HG02885 (cell line): ENCODE data around the gene TBCEL.

Source experiments
- ATAC-seq: cut with Tn5 transposase; IDR thresholded peaks from one replicate; pipeline ENCODE4 v1.9.1; 2021; ENCODE audit warnings: mild to moderate bottlenecking; ENCODE audit not compliant: unreplicated experiment, poor library complexity

TBCEL gene

DNA sequence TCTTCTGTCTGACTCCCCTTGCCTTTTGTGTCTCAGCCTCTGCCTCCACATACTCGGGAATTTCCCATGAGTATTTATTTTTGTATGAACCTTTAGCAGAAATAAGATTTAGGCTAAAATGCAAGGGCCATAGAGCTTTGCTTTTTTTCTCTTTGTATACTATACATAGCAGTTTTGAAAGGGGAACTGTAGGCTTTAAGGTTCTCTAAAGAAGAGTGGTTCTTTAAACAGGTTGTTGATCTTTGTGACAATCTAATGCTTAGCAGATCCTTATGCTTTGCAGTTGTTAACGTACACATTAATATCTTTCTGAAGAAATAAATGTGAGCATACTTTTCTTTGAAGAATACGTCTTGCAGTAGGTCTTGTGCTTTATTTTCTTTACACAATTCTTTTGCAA lies 35.0 kb downstream of the TBCEL start:
- ATAC-seq: no peak

DNA sequence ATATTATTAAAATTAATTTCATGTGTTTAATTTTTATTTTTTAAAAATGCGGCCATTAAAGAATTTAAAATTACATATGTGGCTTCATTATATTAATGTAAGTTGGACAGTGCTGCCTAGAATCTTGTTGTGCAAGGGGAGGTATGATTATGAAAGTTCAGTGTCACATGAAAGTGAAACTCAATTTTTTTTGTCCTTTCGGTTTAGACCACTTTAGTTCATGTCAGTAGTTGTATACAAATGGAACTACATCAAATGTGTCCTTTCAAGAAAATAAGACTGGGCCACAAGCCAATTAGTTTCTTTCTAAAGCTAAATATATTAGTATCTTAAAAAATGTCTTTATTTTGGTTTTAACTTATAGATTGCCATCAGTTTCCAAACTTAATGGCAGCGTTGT lies 35.7 kb downstream of the TBCEL start:
- peak; percentile 98 for ATAC-seq

DNA sequence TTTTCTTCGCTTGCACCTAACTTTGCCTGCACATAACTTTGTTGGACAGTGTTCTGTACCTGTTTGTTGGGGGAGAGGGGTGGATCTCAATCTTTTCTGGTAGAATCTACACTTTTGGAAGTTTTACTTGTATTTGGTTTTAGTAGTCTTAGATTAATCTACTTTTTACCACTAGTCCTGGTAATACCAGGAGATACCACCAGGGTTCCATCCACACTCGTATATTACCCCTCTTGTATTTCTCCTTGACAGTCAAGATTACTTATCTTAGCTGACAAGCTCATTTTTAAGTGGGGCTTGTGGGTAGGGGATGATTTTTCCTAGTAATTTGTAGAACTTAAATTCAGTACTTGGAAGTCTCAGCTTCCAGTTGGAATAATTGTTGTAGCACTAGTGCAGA lies 39.8 kb downstream of the TBCEL start:
- ATAC-seq: no peak

DNA sequence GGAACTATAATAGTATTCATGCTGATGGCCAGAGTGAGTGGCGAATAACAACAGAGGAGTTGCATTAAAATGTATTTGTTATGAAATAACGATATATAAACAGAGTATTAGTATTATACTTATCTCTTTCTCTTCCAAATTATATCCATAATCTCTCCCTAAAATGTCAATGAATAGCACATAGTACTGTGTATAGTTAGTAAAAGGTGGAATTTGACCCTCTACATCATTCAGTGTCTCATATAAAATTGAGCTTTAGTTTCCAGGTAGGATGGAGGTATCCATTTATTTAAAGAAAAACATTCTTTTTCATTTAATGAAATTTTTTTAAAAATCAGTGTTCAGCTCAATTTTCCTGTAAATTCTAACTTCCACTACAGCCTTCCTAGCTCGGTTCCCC lies 42.7 kb downstream of the TBCEL start:
- no peak for ATAC-seq

DNA sequence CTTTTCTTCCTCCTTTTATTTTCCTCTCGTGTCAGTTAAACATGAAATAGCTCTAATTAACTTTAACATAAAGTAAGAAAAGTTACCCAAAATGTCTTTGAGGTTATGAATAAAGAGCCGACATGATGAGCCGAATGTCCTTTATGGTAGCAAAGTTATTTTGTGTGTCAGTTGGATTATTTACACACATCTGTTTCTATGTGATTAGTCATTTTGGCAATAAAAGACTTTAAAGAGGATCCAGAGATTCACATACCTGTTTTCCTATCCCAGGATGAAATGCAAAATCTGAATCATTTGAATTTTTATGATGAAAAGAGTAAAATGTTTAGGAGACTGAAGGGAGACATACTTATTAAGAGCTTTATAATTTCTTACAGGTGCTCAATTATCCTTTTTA lies 43.1 kb downstream of the TBCEL start:
- no peak for ATAC-seq

DNA sequence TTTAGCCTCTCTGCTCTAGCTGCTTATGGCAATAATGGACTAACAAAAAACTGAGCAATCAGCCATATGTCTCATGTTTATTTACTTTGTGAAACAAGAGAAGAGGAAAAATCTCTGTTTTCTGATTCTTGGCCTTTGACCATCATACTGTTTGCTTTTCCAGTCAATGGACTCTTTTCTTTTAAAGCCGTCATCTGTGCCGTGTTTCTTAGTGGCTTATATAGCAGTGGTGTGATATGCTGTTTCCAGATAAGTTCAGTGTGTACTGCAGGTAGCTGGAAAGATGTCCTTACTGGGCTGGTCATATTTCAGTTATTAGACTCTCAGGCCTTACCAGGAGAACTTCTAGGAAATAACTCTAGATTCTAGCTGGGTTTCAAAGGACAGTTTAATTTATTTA lies 43.6 kb downstream of the TBCEL start:
- no peak for ATAC-seq

DNA sequence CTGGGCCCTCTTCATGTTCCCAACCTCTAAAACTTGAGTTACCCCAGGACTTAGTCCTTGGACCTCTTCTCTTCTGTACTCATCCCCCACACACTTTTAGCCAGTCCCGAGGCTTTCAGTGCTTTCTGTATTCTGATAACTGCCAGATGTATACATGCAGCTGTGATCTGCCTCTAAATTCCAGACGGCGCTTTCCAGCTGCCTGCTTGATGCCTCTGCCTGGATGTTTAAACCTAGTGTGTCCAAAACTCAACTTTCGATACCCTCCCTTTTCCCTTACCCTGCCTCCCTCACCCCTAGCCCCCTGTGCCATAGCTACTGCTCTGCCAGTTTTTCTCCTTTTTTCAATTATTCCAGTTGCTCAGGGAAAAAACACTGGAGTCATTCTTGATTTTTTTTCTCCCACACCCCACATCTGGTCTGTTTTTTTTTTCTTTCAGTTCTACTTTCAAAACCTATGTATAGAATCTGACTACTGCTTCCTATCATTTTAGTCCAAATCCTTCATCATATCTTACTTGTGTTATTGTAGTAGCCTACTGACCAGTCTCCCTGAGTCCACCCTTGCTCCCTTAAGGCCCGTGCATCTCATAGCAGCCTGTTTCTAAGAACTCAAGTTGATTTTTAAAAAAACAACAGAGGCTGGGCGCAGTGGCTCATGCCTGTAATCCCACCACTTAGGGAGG lies 44.2 kb downstream of the TBCEL start:
- no peak for ATAC-seq

DNA sequence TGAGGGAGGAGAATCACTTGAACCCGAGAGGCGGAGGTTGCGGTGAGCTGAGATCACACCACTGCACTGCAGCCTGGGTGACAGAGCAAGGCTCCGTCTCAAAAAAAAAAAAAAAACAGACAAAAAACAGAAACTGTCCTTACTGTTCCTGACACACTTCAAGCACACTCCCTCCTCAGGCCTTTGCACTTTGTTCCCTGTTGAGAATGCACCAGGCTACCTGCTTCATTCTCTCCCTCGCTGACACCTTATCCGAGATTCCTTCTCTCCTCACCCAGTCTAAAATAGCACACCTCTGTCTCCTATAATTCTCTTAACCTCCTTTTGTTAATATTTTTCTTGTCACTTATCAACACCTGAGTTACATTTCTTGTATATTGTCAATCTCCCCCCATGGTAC lies 44.9 kb downstream of the TBCEL start:
- no peak for ATAC-seq

DNA sequence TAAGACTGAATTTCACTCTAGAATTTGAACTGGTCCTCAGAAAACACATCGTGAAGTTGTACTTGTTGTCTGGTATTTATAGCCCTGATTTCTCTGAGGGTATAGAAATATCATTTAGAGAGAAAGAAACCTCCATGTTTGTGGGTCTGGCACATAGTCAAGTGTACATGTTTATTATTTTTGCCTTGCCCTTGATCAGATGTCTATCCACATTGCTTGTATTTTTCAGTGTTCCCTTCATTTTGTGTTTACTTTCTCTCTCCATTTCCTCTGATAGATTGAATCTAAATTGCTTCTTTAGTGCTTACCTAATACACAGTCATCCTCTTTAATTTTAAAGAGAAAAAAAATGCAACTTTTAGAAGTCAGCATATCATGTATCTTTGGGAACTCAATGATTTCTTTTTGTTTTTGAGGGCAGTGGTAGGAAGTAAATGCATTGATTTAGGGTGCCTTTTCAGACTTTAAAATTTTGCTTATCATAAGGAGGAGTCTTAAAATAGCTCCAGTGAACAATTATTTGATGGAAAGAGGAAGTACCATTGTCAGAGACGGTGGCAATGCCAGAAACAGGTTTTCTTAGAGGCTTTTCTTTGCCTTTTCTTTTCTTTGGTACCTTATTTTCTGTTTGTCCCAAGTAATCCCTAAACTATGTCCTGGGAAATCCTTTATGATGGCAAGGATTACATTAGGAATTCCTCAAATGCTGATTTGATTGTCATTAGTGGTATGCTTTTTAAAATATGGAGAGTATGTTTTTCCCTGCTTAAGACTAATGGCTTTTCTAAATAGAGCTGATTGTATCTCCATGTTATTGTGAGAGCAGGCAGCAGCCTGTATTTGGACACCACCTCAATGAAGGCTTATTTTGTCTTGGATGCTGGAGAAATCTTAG lies 47.3 kb downstream of the TBCEL start:
- no peak for ATAC-seq

DNA sequence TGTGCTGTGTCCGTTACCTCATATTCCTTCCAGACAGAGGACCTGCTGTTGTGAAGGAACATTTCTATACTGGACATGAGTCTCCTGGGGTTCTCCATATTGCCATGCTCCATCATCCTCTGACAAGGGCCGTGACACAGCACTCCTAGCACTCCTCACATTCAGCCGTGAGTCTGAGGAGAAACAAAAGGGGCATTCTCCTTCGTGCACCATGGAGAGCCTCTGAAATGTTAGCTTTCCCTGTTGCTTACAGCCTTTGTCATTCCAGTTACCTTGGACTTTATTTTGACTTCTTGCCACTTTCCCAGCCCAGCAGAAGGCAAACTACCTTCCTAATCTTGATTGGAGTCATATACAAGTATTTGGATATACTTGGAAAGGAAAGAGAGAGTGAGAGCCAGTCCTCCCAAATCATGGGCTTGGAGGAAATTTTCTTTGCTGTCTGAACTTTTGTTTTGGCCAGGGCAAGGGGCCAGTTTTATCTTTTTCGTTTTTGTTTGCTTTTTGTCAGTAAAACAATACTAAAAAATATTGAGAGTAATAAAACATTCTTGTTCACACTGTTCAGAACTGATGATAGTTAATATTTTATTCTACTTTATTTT lies 48.0 kb downstream of the TBCEL start:
- ATAC-seq: no peak

DNA sequence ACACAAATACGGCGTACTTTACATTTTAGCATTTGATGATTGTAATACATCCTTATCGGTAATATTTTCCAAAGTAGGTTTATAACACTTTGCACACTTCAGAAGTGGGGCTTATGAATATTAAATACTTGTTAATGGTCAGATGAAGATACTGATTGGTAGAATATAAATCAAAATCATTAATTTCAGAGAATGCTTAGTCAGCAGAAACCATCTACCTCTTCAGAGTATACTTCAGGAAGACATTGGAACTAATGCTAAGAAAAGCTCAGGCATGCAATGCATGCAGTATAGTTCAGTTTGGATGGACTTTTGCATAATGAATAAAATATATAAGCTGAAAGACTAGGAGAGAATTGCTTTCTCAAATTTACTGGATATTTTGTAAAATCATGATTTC lies 57.4 kb downstream of the TBCEL start:
- ATAC-seq: no peak

DNA sequence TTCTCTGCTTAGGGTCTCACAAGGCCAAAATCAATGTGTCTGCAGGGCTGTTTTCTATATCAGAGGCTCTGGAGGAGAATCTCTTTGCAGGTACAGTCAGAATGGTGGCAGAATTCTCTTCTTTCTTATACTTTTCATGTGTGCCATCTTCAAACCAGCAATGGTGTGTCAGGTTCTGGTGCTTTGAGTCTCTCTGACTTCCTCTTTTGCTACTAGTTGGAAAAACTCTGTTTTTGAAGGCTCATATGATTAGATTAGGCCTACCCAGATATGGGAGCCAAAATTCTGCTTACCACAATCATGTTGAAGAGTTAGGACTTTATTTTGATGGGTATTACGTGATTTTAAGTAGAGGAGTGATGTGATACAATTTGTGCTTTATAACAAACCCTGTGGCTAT lies 58.3 kb downstream of the TBCEL start:
- no peak for ATAC-seq

DNA sequence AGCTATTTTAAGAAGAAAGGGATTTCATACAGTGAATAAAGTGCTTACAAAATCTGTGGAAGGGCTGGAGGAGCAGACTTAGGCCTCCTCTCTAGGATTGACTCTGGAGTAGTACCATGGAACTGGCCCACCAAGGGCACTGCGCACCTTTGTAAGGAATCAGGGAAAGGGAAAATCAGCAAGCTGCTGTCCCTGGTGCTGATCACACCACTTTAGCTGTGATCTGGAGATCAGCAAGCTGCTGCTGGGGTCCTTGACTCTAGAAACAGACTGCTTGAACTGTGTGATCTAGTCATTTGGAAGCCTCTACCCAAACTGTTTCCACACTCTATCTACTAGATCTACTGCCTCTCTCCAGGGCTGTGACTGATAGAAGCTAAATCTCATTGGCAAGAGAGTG lies 58.8 kb downstream of the TBCEL start:
- ATAC-seq: no peak

DNA sequence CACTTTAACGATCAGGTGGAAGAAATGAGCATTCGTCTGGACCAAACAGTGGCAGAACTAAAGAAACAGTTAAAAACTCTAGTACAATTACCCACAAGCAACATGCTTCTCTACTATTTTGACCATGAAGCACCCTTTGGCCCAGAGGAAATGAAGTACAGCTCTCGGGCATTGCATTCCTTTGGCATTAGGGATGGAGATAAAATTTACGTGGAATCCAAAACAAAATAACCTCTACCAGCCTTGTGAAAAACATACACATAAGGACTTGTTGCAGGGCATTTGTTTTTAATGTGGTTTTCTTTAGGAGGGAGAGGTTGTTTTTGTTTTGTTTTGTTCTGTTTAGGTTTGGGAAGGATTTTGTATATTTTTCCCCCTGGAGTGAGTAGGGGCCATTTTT lies 63.0 kb downstream of the TBCEL start:
- ATAC-seq: no peak

DNA sequence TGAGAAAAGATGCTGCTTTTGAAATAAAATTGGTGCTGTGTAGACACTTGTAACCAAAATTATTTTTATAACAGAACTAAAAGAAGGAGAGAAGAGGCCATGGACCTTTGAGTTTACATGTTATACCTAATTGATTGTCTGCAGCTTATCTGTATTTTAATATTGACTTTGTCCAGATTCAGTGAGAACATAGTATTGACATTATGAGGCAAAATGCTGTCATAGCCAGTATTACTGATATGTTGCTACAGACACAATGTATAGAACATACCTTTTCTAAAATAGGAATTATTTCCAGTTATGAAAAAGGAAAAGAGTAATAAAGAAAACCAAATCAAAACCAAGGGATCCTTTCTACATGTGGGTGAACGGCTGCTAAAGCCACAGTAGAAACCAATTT lies 65.7 kb downstream of the TBCEL start:
- no peak for ATAC-seq

DNA sequence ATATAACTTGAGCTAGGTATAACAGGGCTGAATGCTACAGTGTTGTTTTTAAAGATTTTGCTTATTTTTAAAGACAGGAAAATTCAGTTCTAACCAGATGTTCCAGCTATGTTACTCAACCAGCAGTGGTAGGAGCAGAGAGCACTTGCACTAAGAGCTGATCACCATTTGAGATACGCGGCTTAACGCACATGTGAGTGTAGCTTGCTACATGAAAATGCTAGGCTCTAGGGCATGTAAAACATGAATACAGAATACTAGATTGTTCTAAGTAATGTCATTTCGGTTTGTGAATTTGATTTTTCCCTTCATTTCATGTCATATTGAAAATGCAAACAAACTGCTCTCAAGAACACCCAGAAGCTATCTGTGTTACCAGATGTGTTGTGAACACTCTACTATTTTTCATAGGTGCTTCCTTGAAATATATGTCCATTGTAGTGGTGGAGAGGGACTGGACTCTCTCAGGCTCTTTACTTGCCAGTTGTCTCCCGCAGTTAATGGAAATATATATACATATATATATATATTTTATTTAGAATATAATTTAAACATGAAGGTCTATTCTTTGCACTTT lies 66.3 kb downstream of the TBCEL start:
- no peak for ATAC-seq

DNA sequence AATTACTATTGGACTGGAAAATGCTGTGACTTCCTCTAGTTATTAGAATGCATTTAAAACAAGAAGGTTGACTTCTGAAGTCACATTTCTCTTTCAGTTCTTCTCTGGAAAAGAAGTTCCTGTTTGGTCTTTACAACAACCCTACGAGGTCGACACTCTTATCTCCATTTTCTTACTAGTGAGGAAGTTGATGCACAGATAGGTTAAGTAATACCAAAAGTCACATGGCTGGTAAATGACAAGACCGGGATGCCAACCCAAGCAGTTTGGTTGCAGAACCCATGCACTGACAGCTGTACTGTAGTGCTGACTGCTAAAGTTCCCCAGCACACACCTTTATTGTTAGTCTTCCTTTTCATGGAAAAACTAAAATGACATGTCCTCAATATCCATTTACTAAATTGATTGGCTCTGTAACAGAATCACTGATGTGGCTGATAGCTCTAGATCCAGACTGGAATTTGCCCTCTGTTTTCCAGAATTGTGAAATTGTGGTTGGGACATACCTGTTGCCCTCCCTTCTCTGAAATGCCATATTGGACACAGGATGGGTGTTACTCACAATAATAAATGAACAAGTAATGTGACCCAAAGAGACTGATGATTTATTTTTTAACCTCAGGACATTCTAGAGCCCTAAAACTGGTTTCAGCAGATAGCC lies 67.7 kb downstream of the TBCEL start:
- no peak for ATAC-seq

DNA sequence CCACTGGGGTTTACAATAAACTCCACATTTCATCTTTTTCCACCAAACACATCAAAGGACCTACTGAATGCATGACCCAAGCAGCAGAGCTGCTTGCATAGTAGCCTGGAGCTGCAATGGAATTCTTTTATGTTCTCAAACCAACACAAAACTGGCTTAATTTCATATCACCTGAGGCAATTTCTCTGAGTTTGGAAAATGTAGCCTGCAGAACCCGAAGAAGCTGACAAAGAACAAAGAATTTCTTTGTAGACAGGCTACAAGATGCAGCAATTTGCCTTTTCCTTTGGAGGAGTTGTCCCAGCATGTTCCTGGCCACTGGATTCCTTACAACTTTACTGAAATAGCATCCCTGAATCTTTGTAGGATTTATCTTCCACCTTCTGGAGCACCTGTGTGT lies 71.7 kb downstream of the TBCEL start:
- no peak for ATAC-seq

DNA sequence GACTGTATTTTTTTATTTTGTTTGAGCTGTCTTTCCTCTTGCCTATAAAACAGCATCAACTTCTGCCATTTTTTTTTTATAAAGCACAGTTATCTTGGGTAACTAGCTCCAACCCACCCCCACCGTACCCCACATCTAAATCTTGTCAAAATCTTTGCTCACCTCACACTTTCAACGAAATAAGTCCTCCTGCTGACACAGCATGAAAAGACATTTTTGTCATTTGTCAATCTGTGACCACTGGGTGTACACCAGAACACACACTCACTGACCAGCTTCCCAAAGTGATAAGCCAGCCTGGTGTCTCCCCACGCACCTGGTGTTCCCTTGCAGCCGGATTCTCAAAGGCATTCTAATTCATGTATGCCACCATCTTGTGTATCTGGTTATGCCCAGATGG lies 75.5 kb downstream of the TBCEL start:
- ATAC-seq: no peak

DNA sequence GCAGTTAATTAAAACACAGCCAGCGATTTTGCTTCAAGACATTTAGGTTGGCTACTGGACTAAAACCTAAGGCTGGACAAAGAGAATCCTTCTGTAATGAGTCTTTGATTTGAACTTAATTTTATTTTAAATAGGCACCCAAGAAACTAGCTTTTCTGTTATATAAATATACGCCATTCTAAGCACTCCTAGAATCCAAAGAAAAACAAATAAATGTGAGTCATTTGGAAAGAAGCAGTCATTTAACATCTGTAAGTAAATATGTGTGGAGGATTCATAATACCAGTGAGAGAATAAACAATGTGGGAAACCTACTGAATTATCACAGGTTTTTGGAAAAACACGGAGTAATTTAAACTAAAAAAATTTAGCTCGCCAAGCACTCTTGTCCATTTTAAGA lies 76.0 kb downstream of the TBCEL start:
- ATAC-seq: no peak

DNA sequence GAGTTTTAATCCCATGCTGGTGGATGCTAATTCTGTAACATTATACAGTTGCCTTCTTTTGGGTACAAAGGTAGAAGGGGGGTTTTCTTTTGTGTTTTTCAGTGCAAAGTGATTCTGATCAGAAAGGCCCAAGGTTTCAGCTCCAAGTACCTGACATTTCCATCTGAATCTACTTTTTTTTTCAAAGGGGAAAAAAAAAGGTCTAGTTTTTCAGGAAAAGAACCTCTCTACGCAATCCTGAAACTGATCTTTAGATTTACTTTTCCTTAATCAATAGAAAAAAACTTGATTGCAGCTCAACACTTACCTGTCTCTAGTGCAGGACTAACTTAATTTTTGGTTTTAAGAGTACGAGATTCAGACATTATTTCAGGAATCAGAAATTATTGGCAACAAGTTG lies 77.0 kb downstream of the TBCEL start, which contains the start of gene TECTA:
TSS of gene TECTA (plus strand) at position 301 of the 400 bp plus-strand sequence. CDS start 1,423 bp downstream, outside the sequence.
- no peak for ATAC-seq
